HFFc6 (cell line): ENCODE measurements around the gene AP4E1. TPM values are rescaled to one million over a fixed set of nuclear protein-coding genes. Genes with fewer than 3 reads are reported as not detected.

Source experiments
- DNase-seq: peaks from one replicate; pipeline ENCODE4 v3.0.0-alpha.2; 2018
- H3K27ac Mint-ChIP-seq: 2 replicates; pipeline ENCODE4 v1.8.0; 2020; ENCODE audit warnings: mild to moderate bottlenecking, mixed read lengths
- H3K27me3 Mint-ChIP-seq: 2 replicates; pipeline ENCODE4 v1.8.0; 2021; ENCODE audit warnings: mild to moderate bottlenecking, moderate library complexity, mixed read lengths; ENCODE audit not compliant: insufficient read depth
- H3K36me3 Mint-ChIP-seq: 2 replicates; pipeline ENCODE4 v1.8.0; 2021; ENCODE audit warnings: low read depth, mixed read lengths
- H3K4me1 Mint-ChIP-seq: 2 replicates; pipeline ENCODE4 v1.8.0; 2020; ENCODE audit warnings: low read depth, mixed read lengths
- H3K4me3 Mint-ChIP-seq: 2 replicates; pipeline ENCODE4 v1.8.0; 2020; ENCODE audit warnings: mild to moderate bottlenecking, moderate library complexity, mixed read lengths
- H3K9me3 Mint-ChIP-seq: 2 replicates; pipeline ENCODE4 v1.8.0; 2020; ENCODE audit warnings: mild to moderate bottlenecking, mixed read lengths
- CTCF ChIP-seq: fragments of 200-600 bp; sonication (generic); IDR thresholded peaks from 2 replicates; pipeline ENCODE4 v1.5.0; 2021; ENCODE audit warnings: antibody characterized with exemption, mild to moderate bottlenecking
- total RNA-seq, 6 experiments: library from RNA; stranded (reverse); fragmentation: NEBNext Ultra II Directional; extraction: Animal tissue kit (Norgen Biotek cat#: 25700); gene quantifications; 2 replicates in 1 of 6; 3 replicates in 5 of 6; pipeline ENCODE4 v1.2.3, GENCODE V29; 2021

Gene AP4E1
- total RNA-seq, 6 experiments from 2014 or later: 14.3 to 17.5 (median 16.2) TPM

DNA sequence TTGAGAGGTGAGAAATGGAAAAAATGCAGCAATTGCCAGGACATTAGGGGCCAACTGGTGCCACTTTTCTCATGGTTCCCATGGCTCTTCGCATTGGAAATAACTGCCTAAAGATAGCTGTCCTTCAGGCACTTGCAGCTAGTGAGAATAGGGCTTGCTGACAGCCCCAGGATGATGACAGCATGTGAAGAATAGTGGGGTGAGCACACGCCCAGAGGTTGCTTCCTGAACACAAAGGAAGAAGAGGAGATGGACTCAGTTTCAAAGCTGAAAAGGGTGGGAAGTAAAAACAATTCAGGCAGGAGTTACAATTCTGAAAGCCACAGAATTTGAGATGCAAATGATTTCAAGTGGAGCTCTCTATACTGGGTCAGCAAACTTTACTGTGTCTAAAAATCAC is 140.6 kb downstream of the AP4E1 start:
- DNase-seq: no peak
- Mint-ChIP-seq H3K27me3 (peaks cover 20% of the 10 kb centered on the region; the same call in 1 of the 2 replicates), H3K4me3 (no peak overlapping the region), H3K4me1 (peaks cover 11% of the 10 kb centered on the region), H3K9me3 (no peaks in the 10 kb centered on the region), H3K36me3 (no peaks in the 10 kb centered on the region), H3K27ac (no peak overlapping the region)
- no peak for TF ChIP-seq CTCF

- TF ChIP-seq CTCF: no peak
- H3K27ac Mint-ChIP-seq: no peak overlapping the region
- H3K36me3 Mint-ChIP-seq: no peaks in the 10 kb centered on the region
- peaks cover 8% of the 10 kb centered on the region for H3K4me1 Mint-ChIP-seq
- no peaks in the 10 kb centered on the region for H3K9me3 Mint-ChIP-seq
- H3K4me3 Mint-ChIP-seq: no peak overlapping the region; the same call in 1 of the 2 replicates
- H3K27me3 Mint-ChIP-seq: peaks cover 21% of the 10 kb centered on the region; the same call in 1 of the 2 replicates
- DNase-seq: no peak
Measured at GRCh38 chr15:51051776-51052175, 143.3 kb downstream of the AP4E1 start.

DNA sequence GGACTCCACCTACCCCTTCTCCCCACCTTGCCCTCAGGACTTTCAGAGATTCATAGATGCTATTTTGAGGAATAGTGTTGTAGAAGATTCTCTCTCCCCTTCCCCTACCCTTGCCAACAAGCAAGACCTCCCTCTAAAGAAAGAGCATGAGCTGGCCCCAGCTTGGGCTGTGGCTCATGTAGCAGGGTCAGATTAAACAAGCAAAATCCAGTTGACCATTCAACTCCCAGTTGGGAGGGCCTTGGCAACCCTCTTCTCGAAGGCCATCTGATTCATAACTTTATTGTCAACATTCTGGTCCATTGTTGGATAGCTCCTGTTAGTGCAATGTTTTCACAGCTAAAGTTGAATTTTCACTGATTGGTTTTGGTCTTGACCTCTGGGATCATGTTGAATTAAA is 145.1 kb downstream of the AP4E1 start:
- Mint-ChIP-seq H3K27me3 (peaks cover 25% of the 10 kb centered on the region), H3K4me3 (no peak overlapping the region), H3K36me3 (no peaks in the 10 kb centered on the region), H3K9me3 (no peaks in the 10 kb centered on the region), H3K4me1 (no peaks in the 10 kb centered on the region), H3K27ac (no peak overlapping the region)
- no peak for DNase-seq
- TF ChIP-seq CTCF: no peak

GRCh38 chr15:51054535-51054934 is 146.1 kb downstream of the AP4E1 start:
- peaks cover 26% of the 10 kb centered on the region for H3K27me3 Mint-ChIP-seq
- H3K36me3 Mint-ChIP-seq: no peaks in the 10 kb centered on the region
- no peak overlapping the region for H3K4me3 Mint-ChIP-seq
- no peak overlapping the region for H3K27ac Mint-ChIP-seq
- no peaks in the 10 kb centered on the region for H3K4me1 Mint-ChIP-seq
- H3K9me3 Mint-ChIP-seq: no peaks in the 10 kb centered on the region
- no peak for TF ChIP-seq CTCF
- DNase-seq: no peak

Other genes starting within 250 kb of the AP4E1 start
- gene TRPM7, start 221.9 kb upstream of the AP4E1 start, total RNA-seq: 10 to 100 TPM; 20.6 to 24.6 (median 23.5) TPM
- gene SPPL2A, start 143.0 kb upstream of the AP4E1 start, total RNA-seq: 100 to 1,000 TPM; 119 to 170 (median 138) TPM
- under 1 TPM; 0.17 to 0.57 (median 0.23) TPM for gene TNFAIP8L3, start 186.2 kb downstream of the AP4E1 start, total RNA-seq